ENCODE results near the gene TRAPPC2B.
A peak's percentile ranks its signal among the peaks of the same experiment; 100 is the strongest.

The TRAPPC2B gene

GRCh38 chr19:57362997-57363687, at the start of gene TRAPPC2B, which contains the start of gene ZNF547:
TRAPPC2B (plus strand) TSS chr19:57363551; CDS start chr19:57364834, 1,283 bp downstream.
ZNF547 (plus strand) TSS chr19:57363551; CDS start chr19:57368556, 5,005 bp downstream.
- peak; percentile 91 to 95 for DNase-seq (ENCODE audit: extremely low read depth in 1 of 2, low read depth in 1 of 2)

GRCh38 chr19:57314146-57314545, 49.2 kb upstream of the TRAPPC2B start:
- no peak for DNase-seq (ENCODE audit: extremely low read depth in 1 of 2, low read depth in 1 of 2)

GRCh38 chr19:57317503-57317902, 45.8 kb upstream of the TRAPPC2B start:
- no peak for DNase-seq (ENCODE audit: extremely low read depth in 1 of 2, low read depth in 1 of 2)

- no peak for DNase-seq (ENCODE audit: extremely low read depth in 1 of 2, low read depth in 1 of 2)
These were observed 43.5 kb upstream of the TRAPPC2B start for GRCh38 chr19:57319869-57320179.

GRCh38 chr19:57320180-57321084, 42.9 kb upstream of the TRAPPC2B start, which contains the start of gene ZNF543:
ZNF543 (plus strand) TSS chr19:57320472; CDS start chr19:57320854, 382 bp downstream.
- DNase-seq (ENCODE audit: extremely low read depth in 1 of 2, low read depth in 1 of 2) = peak; percentile 81 to 88

GRCh38 chr19:57321116-57321515, 42.2 kb upstream of the TRAPPC2B start:
- no peak for DNase-seq (ENCODE audit: extremely low read depth in 1 of 2, low read depth in 1 of 2)

GRCh38 chr19:57321751-57322150, 41.6 kb upstream of the TRAPPC2B start:
- no peak for DNase-seq (ENCODE audit: extremely low read depth in 1 of 2, low read depth in 1 of 2)

GRCh38 chr19:57324992-57325391, 38.4 kb upstream of the TRAPPC2B start:
- no peak for DNase-seq (ENCODE audit: extremely low read depth in 1 of 2, low read depth in 1 of 2)

- no peak for DNase-seq (ENCODE audit: extremely low read depth in 1 of 2, low read depth in 1 of 2)
These were observed 35.4 kb upstream of the TRAPPC2B start for GRCh38 chr19:57327993-57328392.

GRCh38 chr19:57334191-57334590, 29.2 kb upstream of the TRAPPC2B start:
- no peak for DNase-seq (ENCODE audit: extremely low read depth in 1 of 2, low read depth in 1 of 2)

GRCh38 chr19:57338877-57339276, 24.5 kb upstream of the TRAPPC2B start:
- no peak for DNase-seq (ENCODE audit: extremely low read depth in 1 of 2, low read depth in 1 of 2)

GRCh38 chr19:57342582-57342981, 20.8 kb upstream of the TRAPPC2B start:
- DNase-seq (ENCODE audit: extremely low read depth in 1 of 2, low read depth in 1 of 2) = no peak

- no peak for DNase-seq (ENCODE audit: extremely low read depth in 1 of 2, low read depth in 1 of 2)
These were observed 15.2 kb upstream of the TRAPPC2B start for GRCh38 chr19:57348136-57348535.

- peak; percentile 59 to 69 for DNase-seq (ENCODE audit: extremely low read depth in 1 of 2, low read depth in 1 of 2)
These were observed 12.2 kb upstream of the TRAPPC2B start, which contains the start of gene ZNF304 for GRCh38 chr19:57350877-57351805. ZNF304 (plus strand) TSS chr19:57351271; CDS start chr19:57351665, 394 bp downstream.

GRCh38 chr19:57351867-57352266, 11.5 kb upstream of the TRAPPC2B start:
- DNase-seq (ENCODE audit: extremely low read depth in 1 of 2, low read depth in 1 of 2) = no peak

- no peak for DNase-seq (ENCODE audit: extremely low read depth in 1 of 2, low read depth in 1 of 2)
These were observed 7.4 kb upstream of the TRAPPC2B start for GRCh38 chr19:57355916-57356315.

GRCh38 chr19:57357406-57357805, 5.9 kb upstream of the TRAPPC2B start:
- DNase-seq (ENCODE audit: extremely low read depth in 1 of 2, low read depth in 1 of 2) = no peak

- DNase-seq (ENCODE audit: extremely low read depth in 1 of 2, low read depth in 1 of 2) = no peak
These were observed 4.1 kb upstream of the TRAPPC2B start for GRCh38 chr19:57359300-57359699.

GRCh38 chr19:57362419-57362818, 932 bp upstream of the TRAPPC2B start:
- DNase-seq (ENCODE audit: extremely low read depth in 1 of 2, low read depth in 1 of 2) = no peak

- DNase-seq (ENCODE audit: extremely low read depth in 1 of 2, low read depth in 1 of 2) = no peak
These were observed 384 bp downstream of the TRAPPC2B start for GRCh38 chr19:57363688-57364181.
